HG02884 (cell line): ENCODE data around the gene CCR3.

Source experiments
- ATAC-seq: cut with Tn5 transposase; IDR thresholded peaks from one replicate; pipeline ENCODE4 v1.9.1; 2021; ENCODE audit warnings: mild to moderate bottlenecking, moderate library complexity; ENCODE audit not compliant: unreplicated experiment

Gene CCR3

DNA sequence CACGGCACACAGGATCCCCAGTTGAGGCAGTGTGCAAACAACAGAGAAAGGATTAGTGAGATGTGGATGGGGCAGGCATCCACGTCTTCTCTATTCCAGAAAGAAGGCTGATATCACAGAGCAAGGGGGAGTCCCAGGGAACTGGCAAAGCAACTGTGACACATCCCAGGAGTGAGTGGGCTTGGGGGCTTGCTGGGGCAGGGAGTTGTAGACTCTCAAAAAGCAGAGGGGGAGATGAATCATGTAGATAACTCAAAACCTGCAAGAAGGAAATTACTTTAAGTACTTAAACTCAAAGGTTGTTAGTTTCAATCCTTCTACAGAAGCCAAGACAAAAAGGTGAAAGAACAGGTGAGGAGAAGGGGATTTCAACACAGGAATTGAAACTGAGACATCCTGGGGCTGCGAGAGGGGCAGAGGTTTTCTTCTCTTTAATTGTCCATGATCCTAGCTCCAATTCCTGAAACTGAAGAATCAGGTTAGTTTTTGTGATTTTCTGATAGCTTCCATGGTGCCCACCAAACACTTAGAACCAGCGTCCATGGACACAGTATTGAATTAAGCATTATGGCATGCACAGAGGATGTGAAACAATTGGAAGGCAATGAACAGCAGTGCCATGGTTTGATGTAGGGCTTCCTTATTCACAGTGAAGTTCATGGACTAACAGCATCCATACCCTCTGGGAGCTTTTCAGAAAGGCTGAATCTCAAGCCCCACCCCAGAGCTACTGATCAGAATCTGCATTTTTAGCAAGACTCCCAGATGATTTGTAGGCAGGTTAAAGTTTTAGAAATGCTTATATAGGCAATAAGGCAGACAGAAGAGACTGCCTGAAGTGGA, 52.0 kb downstream of the CCR3 start:
- peak; percentile 65 for ATAC-seq

DNA sequence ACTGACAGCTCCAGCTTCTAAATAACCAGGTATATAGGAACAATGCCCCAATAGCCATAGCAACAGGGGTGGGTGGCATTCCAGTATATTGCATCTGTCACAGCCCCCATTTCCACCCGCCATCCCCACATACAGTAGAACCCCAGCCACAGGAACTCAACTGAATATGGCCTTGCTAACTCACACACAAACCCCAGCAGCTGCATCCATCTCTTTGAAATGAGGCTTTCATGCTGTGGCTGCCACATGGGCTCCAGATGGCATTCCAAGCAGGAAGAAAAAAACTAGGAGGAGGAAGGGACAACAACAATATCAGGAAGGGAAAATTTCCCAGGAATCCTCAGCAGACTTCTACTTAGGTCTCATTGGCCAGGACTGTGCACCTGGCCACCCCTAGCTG, 54.6 kb downstream of the CCR3 start:
- ATAC-seq: no peak

DNA sequence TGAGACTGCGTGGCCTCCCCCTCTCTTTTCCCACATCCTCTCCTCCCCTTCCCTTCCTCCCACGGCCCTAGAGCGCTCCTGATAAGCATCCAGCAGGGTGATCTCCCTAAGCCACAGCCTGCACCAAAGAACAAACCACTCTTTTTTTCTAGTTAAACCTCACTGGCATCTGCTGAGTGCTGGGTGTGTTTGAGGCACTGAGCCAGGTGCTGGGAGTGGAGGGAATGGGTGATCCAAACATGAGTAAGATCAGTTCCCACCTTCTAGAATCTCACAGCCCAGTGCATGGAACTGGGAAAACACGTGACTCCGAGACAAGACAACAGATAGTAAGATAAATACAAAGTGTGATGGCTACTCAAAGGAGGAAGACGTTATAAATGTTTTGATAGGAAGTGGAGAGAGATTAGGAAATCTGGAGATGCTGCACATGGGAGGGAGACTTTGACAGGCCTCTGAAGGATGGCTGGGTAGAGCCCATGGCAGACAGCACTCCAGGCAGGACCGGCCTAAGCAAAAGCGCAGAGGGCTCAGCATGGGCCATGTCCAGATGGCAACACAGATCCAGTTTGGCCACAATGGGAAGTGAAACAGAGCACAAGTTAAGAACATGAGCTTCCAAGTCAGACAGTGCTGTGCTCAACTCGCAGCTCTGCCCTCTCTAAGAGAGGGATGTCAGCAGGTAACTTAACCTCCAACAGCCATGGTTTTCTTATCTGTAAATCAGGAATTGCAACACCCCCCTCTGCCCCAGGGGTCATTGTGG, 55.6 kb downstream of the CCR3 start:
- no peak for ATAC-seq

DNA sequence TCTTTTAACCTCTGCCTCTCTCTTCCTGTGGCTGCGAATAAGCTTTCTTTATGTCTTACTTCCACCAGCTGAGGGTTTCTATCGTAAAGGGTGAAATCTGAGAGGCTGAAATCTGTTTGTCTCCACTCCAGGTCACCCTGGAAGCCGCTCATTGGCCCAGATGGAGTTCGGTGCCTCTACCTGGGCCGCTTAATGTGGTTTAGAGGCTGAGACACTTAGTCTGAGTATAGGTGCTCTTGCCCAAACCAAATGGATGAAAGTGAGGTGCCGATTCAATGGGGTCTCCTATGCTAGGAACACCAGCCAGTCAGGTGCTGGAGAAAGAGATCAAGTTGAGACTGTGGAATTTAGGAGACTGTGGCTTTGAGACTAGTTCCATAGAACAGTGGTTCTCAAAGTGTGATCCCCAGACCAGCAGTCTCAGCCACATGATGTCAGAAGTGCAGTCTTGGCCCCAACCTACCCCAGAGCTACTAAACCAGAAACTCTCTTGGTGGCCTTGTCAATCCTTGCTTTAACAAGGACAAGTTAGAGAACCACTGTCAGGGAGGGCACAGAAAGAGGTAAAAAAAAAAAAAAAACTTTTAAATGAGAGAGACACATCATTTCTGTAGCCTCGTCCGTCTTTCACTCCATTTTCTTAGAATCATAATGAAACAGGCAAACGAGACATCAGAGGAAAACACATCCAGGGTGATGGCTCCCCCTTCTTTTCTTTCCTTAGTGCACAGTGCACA, 56.8 kb downstream of the CCR3 start:
- ATAC-seq: peak; percentile 67

DNA sequence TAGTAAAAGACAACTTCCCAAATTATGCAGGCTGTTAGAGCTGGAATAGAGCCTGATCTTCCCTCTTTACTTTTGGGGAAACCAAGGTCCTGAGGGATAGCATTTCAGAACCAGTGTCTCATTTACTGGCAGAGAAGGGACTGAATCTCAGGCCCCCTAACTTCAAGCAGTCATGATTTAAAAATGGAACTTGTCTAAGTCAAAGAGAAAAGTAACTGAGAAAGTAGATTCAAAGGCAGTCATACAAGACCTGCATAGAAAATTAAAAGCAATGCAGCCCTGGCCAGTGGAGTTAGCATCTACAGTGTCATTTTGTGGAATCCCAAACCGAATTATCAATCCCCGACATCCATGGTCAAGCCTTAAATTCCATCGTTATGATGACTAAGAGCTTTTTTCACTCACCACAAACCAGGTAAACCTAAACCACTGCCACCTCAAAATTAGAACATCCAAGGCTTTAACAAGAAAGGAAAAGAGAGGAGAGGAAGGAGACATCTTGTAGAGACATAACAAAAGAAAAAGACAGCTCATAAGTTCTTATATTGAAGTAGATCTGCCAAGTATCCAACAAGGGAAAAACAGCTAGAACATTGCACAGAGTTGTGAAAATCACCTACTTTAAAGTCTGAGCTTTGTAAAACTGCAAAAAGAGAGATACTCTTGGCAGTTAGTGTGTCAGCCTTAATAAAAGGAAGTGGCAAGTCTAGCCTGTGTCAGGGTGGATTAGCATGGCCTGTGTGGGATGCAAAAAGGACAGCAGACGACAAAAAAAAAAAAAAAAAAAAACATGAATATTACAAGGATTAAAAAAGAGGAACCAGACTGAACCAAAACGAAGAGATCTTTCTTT, 57.6 kb downstream of the CCR3 start:
- peak; percentile 21 for ATAC-seq

DNA sequence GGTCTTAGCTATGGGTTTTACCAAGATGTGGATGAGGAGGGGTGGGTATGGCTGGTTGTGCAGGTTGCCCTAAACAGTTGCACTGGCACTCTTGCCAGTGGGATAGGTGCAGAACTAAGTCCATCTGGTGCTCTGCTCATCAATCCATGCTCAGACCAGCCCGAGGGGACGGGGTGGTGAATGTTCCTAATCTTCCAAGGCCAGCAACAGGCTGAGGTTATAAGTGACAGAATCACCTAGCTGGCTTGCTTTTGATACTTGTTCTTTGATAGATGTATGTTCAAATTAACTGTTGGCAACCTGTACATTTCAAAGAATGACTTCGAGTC, 58.2 kb downstream of the CCR3 start:
- no peak for ATAC-seq

DNA sequence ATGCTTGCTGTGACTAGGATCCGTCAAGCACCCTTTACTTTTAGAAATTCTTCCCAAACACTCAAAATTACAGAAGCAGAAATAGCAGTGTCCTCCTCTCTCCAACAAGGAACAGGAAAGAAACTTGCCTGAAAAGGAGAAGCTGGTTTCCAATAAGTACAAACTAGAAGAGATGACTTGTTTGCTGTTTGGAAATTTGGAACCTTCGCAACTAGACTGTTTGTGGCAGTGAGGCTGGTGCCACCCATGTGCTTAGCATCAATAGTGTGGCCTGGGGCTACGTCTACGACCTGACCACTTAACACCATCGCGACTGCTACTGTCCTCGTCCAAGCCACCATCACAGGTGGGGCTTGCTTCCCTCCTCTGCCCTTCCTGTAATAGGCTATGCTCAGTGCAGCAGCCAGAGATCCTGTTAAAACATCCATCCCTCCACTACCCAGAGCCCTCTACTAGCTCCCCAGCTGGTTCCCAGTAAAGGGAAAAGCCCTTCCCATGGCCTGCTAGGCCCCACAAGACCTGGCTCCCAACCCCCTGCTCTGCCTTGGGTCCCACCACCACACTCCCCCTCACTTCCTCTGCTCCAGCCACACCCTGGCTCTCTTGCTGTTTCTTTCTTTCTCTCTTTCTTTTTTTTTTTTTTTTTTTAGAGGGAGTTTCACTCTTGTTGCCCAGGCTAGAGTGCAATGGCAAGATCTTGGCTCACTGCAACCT, 59.0 kb downstream of the CCR3 start:
- ATAC-seq: no peak

DNA sequence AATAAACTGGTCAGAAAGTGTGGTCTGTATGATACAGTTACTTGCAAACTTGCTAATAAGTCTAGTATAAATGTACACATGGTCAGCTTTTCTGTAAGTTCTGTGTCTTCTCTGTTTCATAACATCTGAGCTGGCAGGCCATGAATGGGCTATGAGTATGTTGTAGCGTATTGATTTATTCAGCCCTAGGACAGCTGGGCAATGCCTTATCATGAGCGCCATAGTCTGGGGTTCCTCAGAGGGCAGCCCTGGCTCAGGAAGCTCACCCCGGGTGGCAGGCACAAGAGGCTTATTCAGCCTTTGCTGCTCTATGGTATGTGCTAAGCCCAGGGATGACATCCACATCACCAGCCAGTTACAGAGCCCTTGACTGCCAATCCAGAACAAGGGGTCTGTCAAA, 61.0 kb downstream of the CCR3 start:
- ATAC-seq: no peak

DNA sequence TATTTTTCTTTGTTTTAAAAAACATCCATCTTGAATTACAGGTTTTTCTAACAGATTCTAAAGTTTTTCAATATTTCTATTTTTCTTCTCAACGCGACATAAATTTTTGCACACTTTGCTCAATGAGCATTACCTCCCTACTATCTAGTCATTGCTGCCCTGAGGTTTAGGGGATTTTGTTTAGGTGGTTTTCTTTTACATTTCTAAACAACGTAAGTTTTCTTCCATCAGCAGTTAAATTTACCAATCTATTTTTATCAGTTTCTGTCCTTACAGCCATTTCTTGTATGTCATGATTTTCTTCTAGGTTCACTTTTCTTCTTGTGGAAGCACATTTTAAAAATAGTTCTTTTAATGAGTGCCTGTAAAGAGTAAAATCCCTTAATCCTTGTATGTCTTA, 62.5 kb downstream of the CCR3 start:
- ATAC-seq: no peak

DNA sequence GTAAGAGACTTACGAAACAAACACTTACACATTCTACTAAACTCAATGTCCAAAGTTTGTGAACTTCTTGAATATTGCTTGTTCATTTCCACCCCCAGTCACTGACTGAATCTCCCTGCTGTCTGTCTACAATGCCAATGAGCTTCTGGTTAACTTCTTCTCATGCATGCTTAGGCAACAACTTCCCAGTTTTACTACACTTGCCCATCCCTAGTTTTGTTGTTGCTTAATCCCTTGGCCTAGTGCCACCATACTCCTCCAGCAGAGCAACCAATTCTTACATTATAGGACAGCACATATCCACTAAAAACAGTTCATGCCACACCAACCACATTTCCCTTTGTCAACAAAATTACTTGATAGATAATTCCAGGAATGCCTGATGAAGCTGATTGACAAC, 70.7 kb downstream of the CCR3 start:
- ATAC-seq: no peak

DNA sequence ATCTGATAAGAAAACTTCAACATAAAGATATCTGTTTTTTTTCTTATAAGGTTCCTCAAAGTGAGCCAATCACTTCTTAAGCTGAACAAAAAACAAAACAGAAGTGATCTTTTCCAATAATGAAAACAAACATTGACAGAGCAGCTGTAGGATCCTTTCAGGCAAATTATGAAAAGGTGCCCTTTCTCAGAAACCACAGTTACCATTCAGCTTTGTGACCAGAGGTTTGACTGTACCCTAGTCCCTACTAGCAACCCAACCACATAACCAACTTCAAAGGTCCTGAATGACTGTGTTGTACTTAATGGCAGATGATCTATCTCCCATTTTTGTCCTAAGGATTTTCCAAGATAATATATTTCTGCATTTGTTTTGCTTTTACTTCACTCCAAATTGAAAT, 72.3 kb downstream of the CCR3 start:
- ATAC-seq: no peak

DNA sequence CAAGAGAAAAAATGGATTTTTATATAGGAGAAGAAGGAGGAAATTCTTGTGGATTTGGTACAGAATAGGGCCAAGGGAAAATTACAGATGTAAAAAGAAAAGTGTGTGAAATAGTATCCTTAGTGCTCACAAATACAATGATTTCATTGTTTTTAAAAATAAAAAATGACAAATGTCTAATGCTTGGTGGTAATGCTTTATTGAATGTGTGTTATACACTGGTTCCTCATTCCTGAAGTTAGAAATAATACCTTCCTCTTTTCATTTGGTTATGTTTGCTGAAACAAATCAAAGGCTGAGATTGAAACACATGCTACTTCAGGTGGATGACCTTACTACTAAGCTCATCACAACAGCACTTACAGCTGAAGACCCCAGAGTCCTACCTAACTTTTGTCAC, 73.9 kb downstream of the CCR3 start:
- ATAC-seq: no peak
